ENCODE data around the gene NCAN. TPM values are rescaled to one million over a fixed set of nuclear protein-coding genes. Genes with fewer than 3 reads are reported as not detected.
A peak's percentile ranks its signal among the peaks of the same experiment; 100 is the strongest.
"Not testable (repeated sequence)": the region's sequence is repeated elsewhere in the genome, so short reads cannot be mapped to it uniquely, and the experiment has no call there.

Gene NCAN
- polyA plus RNA-seq, 3 donors, result 0.13 to 0.98 TPM; not detected in 1

DNA sequence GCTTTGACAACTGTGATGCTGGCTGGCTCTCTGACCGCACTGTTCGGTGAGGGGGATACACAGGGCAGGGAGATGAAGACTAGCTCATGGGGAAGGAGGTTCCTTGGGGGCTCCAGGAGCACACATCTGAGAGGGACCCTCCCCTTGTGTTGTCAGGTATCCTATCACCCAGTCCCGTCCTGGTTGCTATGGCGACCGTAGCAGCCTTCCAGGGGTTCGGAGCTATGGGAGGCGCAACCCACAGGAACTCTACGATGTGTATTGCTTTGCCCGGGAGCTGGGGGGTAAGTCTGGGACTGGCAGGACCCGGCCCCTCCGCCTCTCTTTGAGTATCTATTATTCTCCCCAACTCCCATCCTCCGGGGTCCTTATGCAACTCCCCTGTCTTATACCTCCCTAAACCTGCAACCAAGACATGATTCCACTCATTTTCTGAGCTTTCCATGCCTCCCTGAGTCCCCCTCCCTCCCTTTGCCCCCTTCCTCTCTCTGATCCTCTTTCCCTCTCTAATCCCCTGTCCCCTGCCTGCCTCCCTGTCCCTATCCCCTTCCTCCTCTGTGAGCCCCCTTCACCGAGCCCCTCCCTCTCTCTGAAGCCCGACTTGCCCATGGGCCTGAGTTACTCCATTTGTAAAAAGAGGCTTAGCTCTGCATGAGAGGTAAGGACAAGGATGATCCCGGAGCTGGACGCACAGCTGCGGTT, 12.5 kb downstream of the NCAN start:
- no peak for DNase-seq

DNA sequence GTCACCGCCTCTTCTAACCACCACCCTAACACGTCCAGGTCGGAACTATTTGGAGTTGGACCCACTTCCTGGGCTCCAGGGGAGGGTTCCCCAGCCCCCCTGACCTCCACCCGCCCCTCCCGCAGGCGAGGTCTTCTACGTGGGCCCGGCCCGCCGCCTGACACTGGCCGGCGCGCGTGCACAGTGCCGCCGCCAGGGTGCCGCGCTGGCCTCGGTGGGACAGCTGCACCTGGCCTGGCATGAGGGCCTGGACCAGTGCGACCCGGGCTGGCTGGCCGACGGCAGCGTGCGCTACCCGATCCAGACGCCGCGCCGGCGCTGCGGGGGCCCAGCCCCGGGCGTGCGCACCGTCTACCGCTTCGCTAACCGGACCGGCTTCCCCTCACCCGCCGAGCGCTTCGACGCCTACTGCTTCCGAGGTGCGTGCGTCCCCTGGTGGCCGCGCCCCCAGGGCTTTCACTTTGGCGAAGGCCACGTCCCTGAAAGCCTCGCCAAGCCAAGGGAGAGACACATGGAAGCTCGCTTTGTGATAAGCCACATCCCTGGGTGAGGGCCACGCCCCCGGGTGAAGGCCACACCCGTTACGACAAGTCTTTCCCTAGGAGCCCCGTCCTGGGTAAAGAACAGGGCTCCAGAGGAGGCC, 13.2 kb downstream of the NCAN start:
- peak; percentile 46 for DNase-seq

DNA sequence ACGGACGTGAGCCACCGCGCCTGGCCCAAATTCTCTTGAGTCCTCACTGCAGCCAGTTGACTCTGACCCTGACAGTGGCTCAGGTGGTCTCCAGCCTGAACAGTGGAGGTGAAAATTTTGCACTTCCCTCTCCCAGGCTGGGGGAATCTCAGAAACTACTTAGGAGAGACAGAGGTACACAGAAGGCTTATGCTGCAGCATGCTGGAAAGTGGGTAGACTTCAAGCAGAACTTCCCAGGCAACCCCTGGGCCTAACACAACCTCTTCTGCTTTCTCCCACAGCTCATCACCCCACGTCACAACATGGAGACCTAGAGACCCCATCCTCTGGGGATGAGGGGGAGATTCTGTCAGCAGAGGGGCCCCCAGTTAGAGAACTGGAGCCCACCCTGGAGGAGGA, 14.4 kb downstream of the NCAN start:
- DNase-seq, result no peak

DNA sequence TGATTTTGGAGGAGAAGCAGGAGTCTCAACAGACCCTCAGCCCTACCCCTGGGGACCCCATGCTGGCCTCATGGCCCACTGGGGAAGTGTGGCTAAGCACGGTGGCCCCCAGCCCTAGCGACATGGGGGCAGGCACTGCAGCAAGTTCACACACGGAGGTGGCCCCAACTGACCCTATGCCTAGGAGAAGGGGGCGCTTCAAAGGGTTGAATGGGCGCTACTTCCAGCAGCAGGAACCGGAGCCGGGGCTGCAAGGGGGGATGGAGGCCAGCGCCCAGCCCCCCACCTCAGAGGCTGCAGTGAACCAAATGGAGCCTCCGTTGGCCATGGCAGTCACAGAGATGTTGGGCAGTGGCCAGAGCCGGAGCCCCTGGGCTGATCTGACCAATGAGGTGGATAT, 14.9 kb downstream of the NCAN start:
- no peak for DNase-seq

DNA sequence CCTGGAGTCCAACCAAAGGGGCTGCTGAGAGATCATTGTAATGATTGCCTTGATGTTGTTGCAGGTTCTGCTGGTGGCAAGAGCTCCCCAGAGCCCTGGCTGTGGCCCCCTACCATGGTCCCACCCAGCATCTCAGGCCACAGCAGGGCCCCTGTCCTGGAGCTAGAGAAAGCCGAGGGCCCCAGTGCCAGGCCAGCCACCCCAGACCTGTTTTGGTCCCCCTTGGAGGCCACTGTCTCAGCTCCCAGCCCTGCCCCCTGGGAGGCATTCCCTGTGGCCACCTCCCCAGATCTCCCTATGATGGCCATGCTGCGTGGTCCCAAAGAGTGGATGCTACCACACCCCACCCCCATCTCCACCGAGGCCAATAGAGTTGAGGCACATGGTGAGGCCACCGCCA, 15.5 kb downstream of the NCAN start:
- DNase-seq, result no peak

DNA sequence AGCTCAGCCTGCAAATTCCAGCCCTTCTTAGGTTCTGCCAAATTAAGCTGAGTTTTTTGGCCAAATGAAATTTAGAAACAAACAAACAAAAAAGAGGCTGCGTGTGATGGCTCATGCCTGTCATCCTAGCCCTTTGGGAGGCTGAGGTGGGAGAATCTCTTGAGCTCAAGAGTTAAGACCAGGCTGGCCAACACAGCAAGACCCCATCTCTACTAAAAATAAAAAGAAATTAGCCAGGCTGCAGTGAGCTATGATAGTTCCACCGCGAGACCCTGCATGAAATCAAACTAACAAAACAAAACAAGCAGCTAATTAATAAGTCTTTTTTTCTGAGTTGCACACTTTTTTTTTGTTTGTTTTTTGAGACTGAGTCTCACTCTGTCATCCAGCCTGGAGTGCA, 17.9 kb downstream of the NCAN start:
- no peak for DNase-seq

DNA sequence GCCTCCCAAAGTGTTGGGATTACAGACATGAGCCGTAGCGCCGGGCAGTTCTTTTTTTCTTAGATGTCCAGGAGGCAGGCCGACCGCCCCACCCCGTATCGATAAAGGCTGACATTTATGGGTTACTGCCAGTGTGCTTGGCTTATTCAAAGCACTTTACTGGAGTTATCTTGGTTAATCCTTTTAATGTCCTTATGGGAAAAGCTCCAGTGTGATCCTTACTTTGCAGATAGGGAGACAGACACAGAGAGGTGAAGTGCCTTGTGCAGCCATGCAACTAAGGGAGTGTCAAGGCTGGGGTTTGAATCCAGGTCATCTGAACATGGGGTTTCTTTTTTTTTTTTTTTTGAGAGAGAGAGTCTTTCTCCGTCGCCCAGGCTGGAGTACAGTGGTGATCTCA, 19.2 kb downstream of the NCAN start:
- DNase-seq, result no peak

DNA sequence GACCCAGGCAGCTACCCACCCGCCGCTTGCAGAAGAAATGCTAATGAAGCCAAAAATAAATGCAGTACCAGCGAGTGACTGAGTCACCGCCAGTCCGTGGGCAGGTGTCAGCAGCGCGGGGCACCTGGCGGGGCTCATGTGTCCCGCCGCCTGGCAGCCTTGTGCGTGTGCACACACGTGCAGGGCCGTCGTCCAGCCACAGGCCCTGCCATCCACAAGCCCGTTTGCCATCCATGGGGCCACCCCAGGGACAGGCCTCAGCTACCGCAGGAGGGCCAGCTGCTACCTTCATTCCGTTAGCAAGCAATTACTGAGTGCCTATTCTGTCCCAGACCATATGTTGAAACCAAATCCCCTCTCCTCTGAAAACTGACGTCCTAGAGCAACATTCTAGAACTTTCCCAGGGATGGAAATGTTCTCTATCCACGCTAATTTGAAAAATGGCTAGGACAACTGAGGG, 20.5 kb downstream of the NCAN start:
- no peak for DNase-seq

DNA sequence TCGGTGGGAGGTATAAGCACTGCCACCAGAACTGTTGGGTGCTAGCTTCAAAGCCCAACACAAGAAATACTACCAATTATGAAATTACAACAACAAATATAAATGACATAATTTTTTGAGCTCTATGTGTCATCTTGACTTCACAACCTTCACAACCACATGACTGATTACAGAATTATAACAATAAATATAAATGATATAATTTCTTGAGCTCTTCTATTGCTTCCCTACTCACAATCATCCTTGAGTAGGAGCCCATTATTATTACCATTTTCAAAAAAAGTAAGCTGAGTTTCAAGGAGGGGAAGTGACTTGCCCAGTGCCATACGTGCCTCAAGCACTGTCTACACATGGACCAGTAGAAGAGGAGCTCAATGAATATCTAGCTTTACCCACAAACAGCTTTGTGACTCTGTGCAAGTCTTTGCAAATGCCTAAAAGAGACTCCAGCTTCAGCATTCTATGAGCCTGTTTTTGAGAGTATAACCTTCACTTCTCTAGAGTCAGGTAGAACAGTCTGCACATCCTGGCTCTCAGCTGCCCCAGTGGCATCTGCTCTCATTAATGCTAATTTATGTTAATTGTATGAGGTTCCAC, 22.6 kb downstream of the NCAN start:
- DNase-seq, result no peak

DNA sequence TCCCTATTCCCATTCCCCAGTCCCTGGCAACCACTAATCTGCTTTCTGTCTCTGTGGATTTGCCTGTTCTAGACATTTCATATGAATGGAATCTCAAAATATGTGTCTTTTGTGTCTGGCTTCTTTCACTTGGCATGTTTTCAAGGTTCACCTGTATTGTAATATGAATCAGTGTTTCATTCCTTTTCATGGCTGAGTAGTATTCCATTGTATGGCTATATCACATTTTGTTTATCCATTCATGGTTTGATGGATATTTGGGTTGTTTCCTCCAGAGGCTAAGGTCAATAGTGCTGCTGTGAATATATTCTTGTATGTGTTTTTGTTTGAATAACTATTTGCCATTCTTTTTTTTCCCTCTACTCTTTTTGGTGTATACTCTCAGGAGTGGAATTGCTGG, 24.4 kb downstream of the NCAN start:
- no peak for DNase-seq

DNA sequence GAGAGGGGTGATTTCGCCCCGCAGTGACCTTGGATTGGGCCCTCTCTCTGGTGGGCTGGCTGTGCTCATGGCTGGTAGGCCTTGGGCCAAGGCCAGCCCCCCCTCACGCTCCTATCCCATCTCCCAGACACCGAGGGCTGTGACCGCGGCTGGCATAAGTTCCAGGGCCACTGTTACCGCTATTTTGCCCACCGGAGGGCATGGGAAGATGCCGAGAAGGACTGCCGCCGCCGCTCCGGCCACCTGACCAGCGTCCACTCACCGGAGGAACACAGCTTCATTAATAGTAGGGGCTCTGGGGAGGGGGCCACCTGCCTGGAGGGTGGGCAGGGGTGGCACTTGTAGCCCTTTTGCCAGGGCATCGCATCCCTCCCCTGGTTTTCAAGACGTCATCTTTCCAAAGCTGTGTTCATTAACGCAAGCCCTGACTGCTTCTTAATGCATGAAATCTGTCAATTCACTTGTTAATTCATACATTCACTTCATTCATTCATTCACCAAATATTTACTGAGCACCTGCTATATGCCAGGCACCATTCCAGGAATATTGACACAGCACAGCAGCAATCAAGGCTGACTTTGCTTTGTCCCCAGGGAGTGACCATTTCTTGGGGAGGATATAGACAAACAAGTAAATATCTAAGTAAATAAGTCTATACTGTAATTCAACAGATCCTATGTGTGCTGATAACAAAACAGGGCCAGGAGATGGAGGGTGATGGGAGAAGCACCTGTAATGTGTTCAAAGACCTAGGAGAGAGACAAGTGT, 26.6 kb downstream of the NCAN start:
- no peak for DNase-seq

DNA sequence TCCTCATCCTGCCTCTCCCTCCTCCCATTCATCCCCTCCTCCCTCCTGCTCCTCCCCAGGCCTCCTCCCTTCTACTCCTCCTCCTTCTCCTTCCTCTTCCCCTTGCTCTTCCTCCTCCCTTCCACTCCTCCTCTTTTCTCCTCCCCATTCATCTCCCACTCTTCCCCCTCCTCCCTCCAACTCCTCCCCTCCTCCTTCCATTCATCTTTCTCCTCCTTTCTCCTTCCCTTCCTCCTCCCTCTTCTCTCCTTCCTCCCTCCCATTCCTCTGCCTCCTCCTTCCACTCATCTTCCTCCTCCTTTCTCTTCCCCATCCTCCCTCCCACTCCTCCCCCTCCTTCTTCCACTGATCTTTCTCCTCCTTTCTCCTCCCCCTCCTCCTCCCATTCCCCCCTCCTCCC, 27.9 kb downstream of the NCAN start:
- no peak for DNase-seq

DNA sequence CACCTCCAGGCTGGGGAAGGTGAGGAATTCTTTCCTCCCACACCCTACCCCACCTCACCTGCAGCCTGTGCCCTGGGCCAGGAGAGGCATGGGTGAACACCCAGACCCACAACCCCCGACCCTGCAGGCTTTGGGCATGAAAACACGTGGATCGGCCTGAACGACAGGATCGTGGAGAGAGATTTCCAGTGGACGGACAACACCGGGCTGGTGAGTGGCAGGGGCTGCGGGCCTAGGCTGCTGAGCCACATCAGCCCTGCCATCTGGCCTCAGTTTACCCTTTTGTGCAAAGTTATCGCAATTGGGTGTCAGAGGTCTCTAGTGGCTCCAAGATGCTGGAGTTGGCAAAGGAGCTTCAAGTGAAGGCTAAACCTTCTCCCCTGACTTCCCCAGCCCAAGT, 28.7 kb downstream of the NCAN start:
- no peak for DNase-seq

DNA sequence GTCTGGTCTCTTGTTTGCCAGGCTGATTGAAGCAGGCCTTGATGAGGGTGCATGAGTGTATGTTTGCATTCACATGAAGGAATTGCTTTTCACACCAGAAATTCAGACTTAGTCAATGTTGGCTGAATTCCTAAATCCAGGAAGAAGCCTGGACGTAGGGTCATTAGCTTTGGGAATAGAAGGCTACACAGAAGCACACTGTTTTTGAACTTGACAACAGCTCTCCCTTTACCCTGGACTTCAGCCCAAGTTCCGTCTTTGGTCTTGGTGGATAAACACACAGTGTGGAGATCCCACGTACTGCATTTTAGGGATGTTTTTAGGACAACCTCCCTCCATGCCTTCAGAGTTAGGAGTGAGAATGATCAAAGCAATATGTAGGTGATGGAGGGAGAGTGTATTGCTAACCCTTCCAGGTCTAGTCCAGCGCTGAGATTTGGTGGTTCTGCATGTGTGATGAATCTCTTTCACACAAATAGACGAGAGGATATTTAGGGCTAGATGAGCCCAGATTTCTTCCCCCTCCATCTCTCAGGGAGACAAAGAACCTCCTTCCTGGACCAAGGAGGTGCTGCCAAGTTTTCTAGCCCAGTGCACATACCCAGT, 38.5 kb downstream of the NCAN start:
- DNase-seq, result no peak

DNA sequence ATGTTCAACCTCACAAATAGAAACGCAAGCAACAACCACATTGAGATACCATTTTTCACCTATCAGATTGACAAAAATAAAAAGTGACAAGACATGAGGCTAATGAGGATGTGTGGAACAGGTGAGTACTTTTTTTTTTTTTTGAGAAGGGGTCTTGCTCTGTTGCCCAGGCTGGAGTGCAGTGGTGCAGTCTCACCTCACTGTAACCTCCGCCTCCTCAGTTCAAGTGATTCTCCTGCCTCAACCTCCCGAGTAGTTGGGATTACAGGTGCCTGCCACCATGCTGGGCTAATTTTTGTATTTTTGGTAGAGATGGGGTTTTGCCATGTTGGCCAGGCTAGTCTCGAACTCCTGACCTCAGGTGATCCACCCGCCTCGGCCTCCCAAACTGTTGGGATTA, 41.7 kb downstream of the NCAN start:
- not testable (repeated sequence) for DNase-seq

DNA sequence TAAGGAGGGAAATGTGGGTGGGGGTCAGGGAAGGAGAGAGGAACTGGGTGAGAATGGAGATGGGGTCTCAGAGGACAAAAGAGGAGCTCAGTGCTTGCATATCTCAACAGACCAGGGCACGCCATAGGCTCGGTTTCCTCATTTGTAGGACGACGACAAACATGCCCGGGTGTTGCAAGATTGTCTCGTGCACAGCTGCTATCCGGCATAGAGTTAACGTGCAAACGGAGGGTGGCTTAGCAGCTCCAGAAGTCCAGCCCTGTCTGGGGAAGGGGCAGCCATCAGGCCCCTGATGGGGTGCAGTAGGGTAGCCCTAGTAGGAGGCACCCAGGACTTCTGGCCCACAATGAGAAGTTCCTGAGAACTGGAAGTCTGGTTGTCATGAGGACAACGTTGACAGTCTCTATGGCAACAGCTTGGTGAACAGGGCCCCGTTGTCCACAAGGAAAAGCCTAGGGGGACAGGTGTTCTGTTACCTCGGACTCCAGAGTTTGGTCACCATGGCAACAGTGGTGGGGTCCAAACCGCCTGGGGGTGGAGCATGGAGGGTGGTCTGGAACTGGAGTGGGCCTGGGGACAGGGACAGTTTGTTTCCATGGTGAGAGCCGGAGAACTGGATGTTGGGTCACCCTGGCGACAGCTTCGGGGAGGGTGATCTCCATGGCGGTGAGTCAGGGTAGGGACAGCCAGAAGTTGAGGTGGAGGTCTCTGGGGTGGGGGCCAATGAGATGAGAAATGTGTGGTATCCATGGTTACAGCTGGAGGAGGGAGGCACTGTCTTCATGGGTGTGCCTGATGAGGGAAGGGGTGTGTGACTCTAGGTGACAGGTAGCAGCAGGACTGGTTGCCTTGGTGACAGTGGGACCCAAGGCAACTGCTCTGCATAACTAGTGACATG, 44.6 kb downstream of the NCAN start:
- DNase-seq, result no peak

DNA sequence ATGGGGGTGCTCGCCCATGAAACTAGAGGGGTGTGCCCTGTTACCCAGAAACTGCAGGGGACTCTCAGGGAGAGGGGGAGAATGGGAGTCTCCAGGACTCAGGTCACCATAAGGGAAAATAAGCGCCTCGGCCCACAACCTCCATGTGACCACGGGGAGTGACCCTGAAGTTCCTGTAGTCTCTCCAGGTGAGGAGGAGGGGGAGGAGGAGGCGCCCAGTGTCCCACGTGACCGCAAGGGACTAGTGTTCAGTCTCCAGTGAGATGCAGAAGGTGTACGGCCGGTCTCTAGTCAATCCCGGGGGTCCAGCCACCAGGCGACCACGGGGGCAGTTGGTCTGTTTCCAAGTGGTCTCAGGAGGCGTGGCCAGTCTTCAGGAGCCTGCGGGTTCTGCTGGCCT, 45.4 kb downstream of the NCAN start:
- no peak for DNase-seq

DNA sequence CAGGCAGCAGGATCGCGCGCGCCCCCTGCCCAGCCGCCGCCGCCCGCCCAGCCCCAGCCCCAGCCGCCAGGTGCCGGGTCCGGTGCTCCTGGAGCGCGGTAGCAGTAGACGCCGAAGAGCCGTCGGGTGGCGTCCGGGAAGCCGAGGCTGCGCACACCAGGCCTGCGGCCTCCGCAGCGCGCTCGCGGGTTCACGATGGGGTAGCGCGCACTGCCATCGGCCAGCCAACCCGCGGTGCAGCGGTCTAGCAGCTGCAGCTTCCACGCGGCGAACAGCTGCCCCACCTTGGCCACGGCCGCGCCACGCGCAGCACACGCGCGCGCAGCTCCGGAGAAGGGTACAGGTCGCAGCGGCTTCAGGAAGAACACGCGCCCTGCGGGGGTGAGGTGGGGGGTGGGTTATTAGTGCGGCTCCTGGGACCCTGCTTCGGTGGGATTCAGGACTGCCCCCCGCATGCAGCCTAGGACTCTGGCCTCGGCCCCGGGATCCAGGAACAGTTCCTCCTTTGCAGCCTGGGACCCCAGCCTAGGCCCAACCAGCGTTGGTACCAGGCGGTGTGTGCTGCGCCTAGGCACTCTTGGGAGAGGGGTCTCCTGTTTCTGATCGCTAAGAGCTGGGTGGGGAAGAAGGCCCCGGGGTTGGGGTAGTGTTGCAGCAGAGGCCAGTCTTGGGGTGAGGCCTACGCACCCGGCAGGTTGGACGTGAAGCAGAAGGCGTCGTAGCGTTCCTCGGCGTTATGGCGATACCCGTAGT, 46.3 kb downstream of the NCAN start:
- DNase-seq, result no peak

DNA sequence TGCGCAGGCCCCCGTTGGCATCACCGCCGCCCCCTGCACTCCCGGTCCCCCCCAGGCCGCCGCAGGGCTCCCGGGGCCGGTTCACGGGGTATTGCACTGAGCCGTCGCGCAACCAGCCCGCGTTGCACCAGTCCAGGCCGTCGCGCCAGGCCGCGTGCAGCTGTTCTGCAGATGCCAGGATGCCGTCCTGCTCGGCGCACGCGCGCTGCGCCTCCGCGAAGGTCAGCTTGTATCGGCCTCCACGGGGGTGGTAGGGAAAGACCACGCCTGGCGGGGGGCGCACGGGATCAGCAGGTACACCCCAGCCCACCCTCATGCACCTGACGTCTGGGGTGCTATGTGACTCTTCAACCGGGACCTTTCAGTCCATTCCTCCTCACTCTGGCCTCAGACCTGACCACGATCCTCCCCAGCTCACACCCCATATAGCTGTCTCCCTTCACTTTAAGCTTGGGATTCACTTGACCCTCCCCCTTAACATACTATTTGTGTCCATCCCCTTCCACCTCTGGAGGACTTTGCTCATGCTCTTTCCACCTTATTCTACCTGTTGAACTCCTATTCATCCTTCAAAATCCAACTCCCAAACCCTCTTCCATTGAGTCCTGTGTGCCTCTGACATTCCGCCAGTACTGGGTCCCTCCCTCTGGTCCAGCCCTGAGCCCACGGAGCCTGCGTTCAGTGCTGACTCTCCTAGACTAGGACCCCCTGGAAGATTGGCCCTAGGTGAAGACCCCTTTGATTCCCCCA, 47.0 kb downstream of the NCAN start:
- DNase-seq, result no peak

DNA sequence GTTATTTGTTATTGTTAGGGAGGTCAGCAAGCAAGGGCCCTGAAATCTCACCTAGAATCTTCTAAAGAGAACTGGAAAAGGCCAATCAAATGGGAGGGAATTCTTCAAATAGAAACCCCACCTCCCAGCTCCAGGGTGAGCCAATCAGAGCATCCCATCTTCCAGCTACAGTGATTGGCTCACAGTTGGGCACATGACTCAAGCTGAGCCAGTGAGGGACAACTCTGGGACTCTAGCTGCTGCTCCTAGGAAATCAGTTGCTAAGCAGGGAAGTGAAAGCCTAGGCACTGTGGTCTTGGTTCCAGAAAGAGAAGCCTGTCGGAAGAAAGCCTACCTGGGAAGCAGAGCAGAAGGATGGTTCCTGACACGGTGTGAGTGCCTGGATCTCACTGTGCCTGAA, 48.0 kb downstream of the NCAN start:
- DNase-seq, result no peak
